Activated B cell treated with CpG ODN at 0.5 μM for 24 hours (primary cell): ENCODE results near the gene FMNL2. TPM values are rescaled to one million over a fixed set of nuclear protein-coding genes. Genes with fewer than 3 reads are reported as not detected.

Experiments
- ATAC-seq: fragments of 200-7000 bp; cut with Tn5 transposase; one replicate; pipeline ENCODE4 v1.10.0; 2021; ENCODE audit warnings: low read depth, mild to moderate bottlenecking, moderate library complexity
- CTCF ChIA-PET: fragments of 350-600 bp; sonication (Branson Sonifier 250); formaldehyde crosslinking; loops from one replicate; lab custom pipeline; 2021; ENCODE audit warnings: antibody characterized with exemption; lab: Charles Lee
- POLR2A ChIA-PET: fragments of 350-600 bp; sonication (Branson Sonifier 250); formaldehyde crosslinking; loops from one replicate; lab custom pipeline; 2021; ENCODE audit warnings: antibody characterized with exemption; lab: Charles Lee
- DNase-seq: peaks from one replicate; pipeline ENCODE4 v3.0.0; 2022
- H3K27ac Mint-ChIP-seq: one replicate; pipeline ENCODE4 v1.8.0; 2020; ENCODE audit warnings: mixed read lengths
- H3K27me3 Mint-ChIP-seq: one replicate; pipeline ENCODE4 v1.8.0; 2021; ENCODE audit warnings: mixed read lengths
- H3K36me3 Mint-ChIP-seq: one replicate; pipeline ENCODE4 v1.8.0; 2021; ENCODE audit warnings: low read depth, mixed read lengths
- H3K4me1 Mint-ChIP-seq: one replicate; pipeline ENCODE4 v1.8.0; 2021; ENCODE audit warnings: mixed read lengths
- H3K4me3 Mint-ChIP-seq: one replicate; pipeline ENCODE4 v1.8.0; 2020; ENCODE audit warnings: mild to moderate bottlenecking, mixed read lengths
- H3K9me3 Mint-ChIP-seq: one replicate; pipeline ENCODE4 v1.8.0; 2020; ENCODE audit warnings: mixed read lengths
- intact Hi-C: fragments of 100-400 bp; cut with micrococcal nuclease; formaldehyde crosslinking; loops from one replicate; pipeline ENCODE4 v1.15.1; 2024
- total RNA-seq: library from RNA; stranded (reverse); gene quantifications from 2 replicates; pipeline ENCODE4 v1.2.3, GENCODE V29; 2022
- TF ChIP-seq, protein P1 (sequence below): fragments of 200-600 bp; IDR thresholded peaks from one replicate; pipeline ENCODE4 v1.8.0; 2022; ENCODE audit warnings: antibody characterized with exemption, mild to moderate bottlenecking

Gene FMNL2
- total RNA-seq, 1 donor from 2014 or later = 4.0 TPM

DNA sequence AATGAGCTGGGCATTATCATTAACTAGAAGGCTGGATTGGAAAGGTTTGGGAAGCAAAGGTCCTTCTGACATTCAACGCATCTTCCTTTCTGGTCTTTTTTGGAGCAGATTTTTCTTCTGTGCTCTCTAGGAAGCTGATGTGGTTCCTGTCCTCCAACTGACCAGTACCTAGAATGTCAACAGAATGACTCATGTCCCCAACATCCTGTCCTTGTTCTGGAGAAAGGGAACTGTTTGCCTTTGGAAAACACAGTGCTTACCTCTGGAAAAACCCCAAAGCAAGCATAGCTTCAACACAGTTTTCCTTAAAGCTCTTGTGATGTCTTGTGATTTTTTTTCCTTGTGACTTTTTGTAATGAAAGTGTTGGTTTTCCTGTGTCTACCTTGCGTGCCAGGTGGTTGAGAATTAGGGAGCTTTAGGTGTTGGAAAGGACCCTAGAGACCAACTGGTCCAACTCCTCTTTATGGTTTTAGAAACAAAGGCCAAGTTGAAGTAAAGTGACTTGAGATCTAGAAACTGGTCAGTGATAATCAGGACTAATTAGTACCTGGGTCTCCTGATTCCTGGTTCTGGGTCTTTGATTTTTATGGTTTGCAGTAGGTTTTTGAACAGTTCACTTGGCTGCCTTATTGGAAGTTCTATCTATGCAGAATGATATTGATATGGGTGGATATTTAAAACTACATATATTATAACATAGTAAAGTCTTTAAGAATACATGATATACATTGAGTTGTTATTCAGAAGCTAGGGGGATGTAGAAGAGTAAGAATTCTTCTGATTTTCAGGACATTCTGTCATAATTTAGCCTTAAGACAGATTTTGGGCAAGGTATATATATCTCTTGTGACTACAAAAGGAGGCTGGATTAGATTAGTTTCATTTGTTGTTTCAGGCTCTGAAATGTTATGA is 70.5 kb downstream of the FMNL2 start:
- H3K4me1 Mint-ChIP-seq = peaks cover 26% of the 10 kb centered on the region
- no peak overlapping the region for H3K4me3 Mint-ChIP-seq
- TF ChIP-seq, protein P1, sequence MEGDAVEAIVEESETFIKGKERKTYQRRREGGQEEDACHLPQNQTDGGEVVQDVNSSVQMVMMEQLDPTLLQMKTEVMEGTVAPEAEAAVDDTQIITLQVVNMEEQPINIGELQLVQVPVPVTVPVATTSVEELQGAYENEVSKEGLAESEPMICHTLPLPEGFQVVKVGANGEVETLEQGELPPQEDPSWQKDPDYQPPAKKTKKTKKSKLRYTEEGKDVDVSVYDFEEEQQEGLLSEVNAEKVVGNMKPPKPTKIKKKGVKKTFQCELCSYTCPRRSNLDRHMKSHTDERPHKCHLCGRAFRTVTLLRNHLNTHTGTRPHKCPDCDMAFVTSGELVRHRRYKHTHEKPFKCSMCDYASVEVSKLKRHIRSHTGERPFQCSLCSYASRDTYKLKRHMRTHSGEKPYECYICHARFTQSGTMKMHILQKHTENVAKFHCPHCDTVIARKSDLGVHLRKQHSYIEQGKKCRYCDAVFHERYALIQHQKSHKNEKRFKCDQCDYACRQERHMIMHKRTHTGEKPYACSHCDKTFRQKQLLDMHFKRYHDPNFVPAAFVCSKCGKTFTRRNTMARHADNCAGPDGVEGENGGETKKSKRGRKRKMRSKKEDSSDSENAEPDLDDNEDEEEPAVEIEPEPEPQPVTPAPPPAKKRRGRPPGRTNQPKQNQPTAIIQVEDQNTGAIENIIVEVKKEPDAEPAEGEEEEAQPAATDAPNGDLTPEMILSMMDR = no peak
- ATAC-seq (no peak), DNase-seq (no peak)
- CTCF ChIA-PET = no interaction called here
- intact Hi-C loops = loop anchor here (1.0 to 2.0 kb wide), 2 partner anchors 61 to 70 kb away; partner anchors contain the start of gene FMNL2
- no peaks in the 10 kb centered on the region for H3K9me3 Mint-ChIP-seq
- no peaks in the 10 kb centered on the region for H3K27me3 Mint-ChIP-seq
- POLR2A ChIA-PET = no interaction called here
- H3K27ac Mint-ChIP-seq = no peak overlapping the region
- no peaks in the 10 kb centered on the region for H3K36me3 Mint-ChIP-seq

DNA sequence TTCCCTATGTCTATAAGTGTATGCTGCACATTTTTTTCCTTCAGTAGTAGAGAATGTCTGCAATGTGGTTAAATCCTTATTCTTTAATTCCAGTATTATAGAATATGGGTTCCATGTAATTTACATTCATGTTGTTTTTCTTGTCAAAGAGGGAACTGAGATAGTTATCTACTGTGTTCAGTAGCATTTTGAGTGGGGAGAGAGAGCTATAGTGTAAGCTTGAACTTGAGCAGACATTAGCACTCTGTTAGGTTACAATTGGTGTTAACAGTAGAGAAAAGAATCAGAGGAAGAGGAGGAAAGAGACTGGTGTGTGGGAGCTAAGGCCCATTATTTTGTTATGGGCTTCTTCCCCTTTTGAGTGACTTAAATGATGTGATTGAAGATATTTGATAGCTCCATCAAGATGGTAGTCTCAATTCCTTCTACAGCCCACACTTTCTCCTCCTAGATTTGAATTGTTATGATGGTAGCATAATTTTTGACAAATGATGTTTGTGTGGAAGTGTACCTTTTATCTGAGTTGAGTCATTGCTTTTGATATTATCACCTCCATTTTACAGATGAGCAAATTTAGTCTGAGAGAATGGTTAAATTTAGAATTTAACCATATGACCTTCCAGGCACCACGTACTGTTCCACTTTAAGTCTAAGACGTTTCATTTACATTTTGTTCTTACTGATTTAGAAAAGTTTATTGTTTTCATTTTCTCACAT is 71.3 kb downstream of the FMNL2 start:
- Mint-ChIP-seq H3K4me3 (no peak overlapping the region), H3K4me1 (peaks cover 30% of the 10 kb centered on the region), H3K27me3 (no peaks in the 10 kb centered on the region), H3K27ac (peak overlapping the region; percentile 78), H3K36me3 (no peaks in the 10 kb centered on the region), H3K9me3 (no peaks in the 10 kb centered on the region)
- ChIA-PET POLR2A (interaction anchor here (0.5 kb wide), 1 partner anchor 13 kb away, joined by 3 read pairs; no protein-coding TSS in a partner anchor), CTCF (no interaction called here)
- TF ChIP-seq, protein P1 = no peak
- ATAC-seq (no peak), DNase-seq (no peak)
- intact Hi-C loops = loop anchor here (1.0 to 2.0 kb wide), 2 partner anchors 61 to 71 kb away; partner anchors contain the start of gene FMNL2

DNA sequence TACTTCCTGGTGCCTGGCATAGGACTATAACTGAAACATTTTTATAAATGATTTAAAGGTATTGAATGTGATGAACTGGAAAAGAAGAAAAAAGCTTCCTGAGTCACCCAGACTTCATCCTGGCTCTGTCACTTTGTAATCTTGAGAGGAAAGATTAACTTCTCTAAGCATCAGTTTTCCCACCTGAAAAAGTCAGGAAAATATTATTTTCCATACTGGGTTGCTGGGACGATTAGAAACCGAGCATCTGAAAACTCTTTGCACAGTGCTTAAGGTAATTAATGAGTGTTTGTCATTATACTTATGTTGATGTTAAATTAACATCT is 71.8 kb downstream of the FMNL2 start:
- Mint-ChIP-seq H3K4me1 (peaks cover 31% of the 10 kb centered on the region), H3K4me3 (peak overlapping the region; percentile 73), H3K27ac (peak overlapping the region; percentile 78), H3K9me3 (no peaks in the 10 kb centered on the region), H3K36me3 (no peaks in the 10 kb centered on the region), H3K27me3 (no peaks in the 10 kb centered on the region)
- intact Hi-C loops = loop anchor here (1.0 to 2.0 kb wide), 2 partner anchors 60 to 71 kb away; partner anchors contain the start of gene FMNL2
- ATAC-seq (no peak), DNase-seq (no peak)
- TF ChIP-seq, protein P1 = no peak
- ChIA-PET POLR2A (no interaction called here), CTCF (no interaction called here)

DNA sequence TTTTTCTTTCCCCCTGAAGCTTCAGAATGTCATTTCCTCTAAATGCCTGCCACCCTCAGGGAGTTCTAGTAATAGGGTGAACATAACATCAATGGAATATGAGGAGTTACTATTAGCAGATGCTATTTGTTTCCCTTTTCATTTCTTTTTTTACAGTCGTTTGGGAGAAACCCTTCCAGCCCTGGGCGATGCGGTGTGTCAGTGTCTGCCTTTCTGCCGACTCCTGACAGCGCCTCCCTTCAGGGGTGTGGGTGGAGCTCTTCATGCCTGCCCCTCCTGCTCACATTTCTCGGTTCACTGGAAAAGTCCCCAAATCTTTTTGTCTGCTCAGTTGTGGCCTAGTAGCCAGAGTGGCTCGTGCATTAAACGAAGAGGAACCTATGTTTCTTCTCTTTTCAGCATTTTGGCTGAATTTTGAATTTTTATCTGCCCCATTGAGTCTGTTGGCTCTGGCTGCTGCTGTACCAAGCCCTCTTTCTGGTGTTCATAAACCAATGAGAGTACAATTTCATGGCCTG is 72.3 kb downstream of the FMNL2 start:
- H3K9me3 Mint-ChIP-seq = no peaks in the 10 kb centered on the region
- DNase-seq (no peak), ATAC-seq (peak; percentile 91)
- peak overlapping the region; percentile 73 for H3K4me3 Mint-ChIP-seq
- TF ChIP-seq, protein P1 = no peak
- POLR2A ChIA-PET = no interaction called here
- no peaks in the 10 kb centered on the region for H3K36me3 Mint-ChIP-seq
- peaks cover 31% of the 10 kb centered on the region for H3K4me1 Mint-ChIP-seq
- intact Hi-C loops = loop anchor here (2.0 kb wide), 1 partner anchor 60 kb away; no protein-coding TSS in a partner anchor
- CTCF ChIA-PET = no interaction called here
- H3K27ac Mint-ChIP-seq = peak overlapping the region; percentile 78
- H3K27me3 Mint-ChIP-seq = no peaks in the 10 kb centered on the region
